ENCODE data around the gene RCE1.

The RCE1 gene

GRCh38 chr11:66844496-66845142 is 1.4 kb downstream of the RCE1 start:
- Histone ChIP-seq H3K4me3 (ENCODE audit: low read length in 2 of 2) (peak overlapping the region; percentile 87 to 95), H3K27ac (ENCODE audit: low read depth in 2 of 2, low read length in 2 of 2) (no peak overlapping the region), H3K36me3 (ENCODE audit: control insufficient read depth in 2 of 2, insufficient read depth in 2 of 2, low read length in 2 of 2) (peaks cover 12 to 37% of the 10 kb centered on the region in 2 donors), H3K27me3 (ENCODE audit: control insufficient read depth in 2 of 2, insufficient read depth in 2 of 2, low read length in 2 of 2) (no peaks in the 10 kb centered on the region), H3K9me3 (ENCODE audit: control insufficient read depth in 2 of 2, low read length in 2 of 2) (no peaks in the 10 kb centered on the region), H3K4me1 (ENCODE audit: control insufficient read depth in 2 of 2, insufficient read depth in 2 of 2, low read length in 2 of 2) (peaks cover 22 to 24% of the 10 kb centered on the region in 2 donors), H3K9ac (ENCODE audit: low read depth in 1 of 2, low read length in 2 of 2) (peak overlapping the region; percentile 94 to 95)

GRCh38 chr11:66845143-66845875 is 2.1 kb downstream of the RCE1 start:
- no peaks in the 10 kb centered on the region for H3K9me3 ChIP-seq (ENCODE audit: control insufficient read depth in 2 of 2, low read length in 2 of 2)
- no peak overlapping the region for H3K4me3 ChIP-seq (ENCODE audit: low read length in 2 of 2)
- peaks cover 12 to 32% of the 10 kb centered on the region in 2 donors for H3K36me3 ChIP-seq (ENCODE audit: control insufficient read depth in 2 of 2, insufficient read depth in 2 of 2, low read length in 2 of 2)
- H3K4me1 ChIP-seq (ENCODE audit: control insufficient read depth in 2 of 2, insufficient read depth in 2 of 2, low read length in 2 of 2): peaks cover 22 to 24% of the 10 kb centered on the region in 2 donors
- H3K9ac ChIP-seq (ENCODE audit: low read depth in 1 of 2, low read length in 2 of 2): no peak overlapping the region
- no peaks in the 10 kb centered on the region for H3K27me3 ChIP-seq (ENCODE audit: control insufficient read depth in 2 of 2, insufficient read depth in 2 of 2, low read length in 2 of 2)
- H3K27ac ChIP-seq (ENCODE audit: low read depth in 2 of 2, low read length in 2 of 2): no peak overlapping the region

GRCh38 chr11:66845876-66846212 is 2.6 kb downstream of the RCE1 start:
- Histone ChIP-seq H3K27ac (ENCODE audit: low read depth in 2 of 2, low read length in 2 of 2) (no peak overlapping the region), H3K9ac (ENCODE audit: low read depth in 1 of 2, low read length in 2 of 2) (no peak overlapping the region), H3K4me3 (ENCODE audit: low read length in 2 of 2) (no peak overlapping the region), H3K36me3 (ENCODE audit: control insufficient read depth in 2 of 2, insufficient read depth in 2 of 2, low read length in 2 of 2) (peaks cover 10 to 30% of the 10 kb centered on the region in 2 donors), H3K27me3 (ENCODE audit: control insufficient read depth in 2 of 2, insufficient read depth in 2 of 2, low read length in 2 of 2) (no peaks in the 10 kb centered on the region), H3K4me1 (ENCODE audit: control insufficient read depth in 2 of 2, insufficient read depth in 2 of 2, low read length in 2 of 2) (peaks cover 22 to 24% of the 10 kb centered on the region in 2 donors), H3K9me3 (ENCODE audit: control insufficient read depth in 2 of 2, low read length in 2 of 2) (no peaks in the 10 kb centered on the region)

- Histone ChIP-seq H3K27me3 (ENCODE audit: control insufficient read depth in 2 of 2, insufficient read depth in 2 of 2, low read length in 2 of 2) (no peaks in the 10 kb centered on the region), H3K9me3 (ENCODE audit: control insufficient read depth in 2 of 2, low read length in 2 of 2) (no peaks in the 10 kb centered on the region), H3K9ac (ENCODE audit: low read depth in 1 of 2, low read length in 2 of 2) (no peak overlapping the region), H3K36me3 (ENCODE audit: control insufficient read depth in 2 of 2, insufficient read depth in 2 of 2, low read length in 2 of 2) (peaks cover 10 to 30% of the 10 kb centered on the region in 2 donors), H3K4me3 (ENCODE audit: low read length in 2 of 2) (no peak overlapping the region), H3K4me1 (ENCODE audit: control insufficient read depth in 2 of 2, insufficient read depth in 2 of 2, low read length in 2 of 2) (peaks cover 21% of the 10 kb centered on the region in 2 donors), H3K27ac (ENCODE audit: low read depth in 2 of 2, low read length in 2 of 2) (no peak overlapping the region)
Observed at GRCh38 chr11:66846671-66847091, 3.4 kb downstream of the RCE1 start.

GRCh38 chr11:66847461-66848232 is 4.4 kb downstream of the RCE1 start:
- Histone ChIP-seq H3K27ac (ENCODE audit: low read depth in 2 of 2, low read length in 2 of 2) (no peak overlapping the region), H3K4me1 (ENCODE audit: control insufficient read depth in 2 of 2, insufficient read depth in 2 of 2, low read length in 2 of 2) (peaks cover 13 to 14% of the 10 kb centered on the region in 2 donors), H3K9ac (ENCODE audit: low read depth in 1 of 2, low read length in 2 of 2) (no peak overlapping the region), H3K4me3 (ENCODE audit: low read length in 2 of 2) (no peak overlapping the region), H3K27me3 (ENCODE audit: control insufficient read depth in 2 of 2, insufficient read depth in 2 of 2, low read length in 2 of 2) (no peaks in the 10 kb centered on the region), H3K9me3 (ENCODE audit: control insufficient read depth in 2 of 2, low read length in 2 of 2) (no peaks in the 10 kb centered on the region), H3K36me3 (ENCODE audit: control insufficient read depth in 2 of 2, insufficient read depth in 2 of 2, low read length in 2 of 2) (peaks cover 10 to 30% of the 10 kb centered on the region in 2 donors)

- H3K9ac ChIP-seq (ENCODE audit: low read depth in 1 of 2, low read length in 2 of 2): no peak overlapping the region
- peaks cover 10 to 30% of the 10 kb centered on the region in 2 donors for H3K36me3 ChIP-seq (ENCODE audit: control insufficient read depth in 2 of 2, insufficient read depth in 2 of 2, low read length in 2 of 2)
- no peak overlapping the region for H3K4me3 ChIP-seq (ENCODE audit: low read length in 2 of 2)
- peaks cover 9 to 11% of the 10 kb centered on the region in 2 donors for H3K4me1 ChIP-seq (ENCODE audit: control insufficient read depth in 2 of 2, insufficient read depth in 2 of 2, low read length in 2 of 2)
- no peaks in the 10 kb centered on the region for H3K9me3 ChIP-seq (ENCODE audit: control insufficient read depth in 2 of 2, low read length in 2 of 2)
- H3K27me3 ChIP-seq (ENCODE audit: control insufficient read depth in 2 of 2, insufficient read depth in 2 of 2, low read length in 2 of 2): no peaks in the 10 kb centered on the region
- no peak overlapping the region for H3K27ac ChIP-seq (ENCODE audit: low read depth in 2 of 2, low read length in 2 of 2)
Observed at GRCh38 chr11:66848671-66849500, 5.6 kb downstream of the RCE1 start.

GRCh38 chr11:66849501-66850234 is 6.4 kb downstream of the RCE1 start:
- peaks cover 10 to 30% of the 10 kb centered on the region in 2 donors for H3K36me3 ChIP-seq (ENCODE audit: control insufficient read depth in 2 of 2, insufficient read depth in 2 of 2, low read length in 2 of 2)

GRCh38 chr11:66850235-66850587 is 7.0 kb downstream of the RCE1 start:
- no peaks in the 10 kb centered on the region for H3K9me3 ChIP-seq (ENCODE audit: control insufficient read depth in 2 of 2, low read length in 2 of 2)
- peaks cover 10 to 26% of the 10 kb centered on the region in 2 donors for H3K36me3 ChIP-seq (ENCODE audit: control insufficient read depth in 2 of 2, insufficient read depth in 2 of 2, low read length in 2 of 2)

More at GRCh38 chr11:66849501-66850234, 6.4 kb downstream of the RCE1 start:
- Histone ChIP-seq H3K9me3 (ENCODE audit: control insufficient read depth in 2 of 2, low read length in 2 of 2) (no peaks in the 10 kb centered on the region), H3K27ac (ENCODE audit: low read depth in 2 of 2, low read length in 2 of 2) (no peak overlapping the region), H3K4me3 (ENCODE audit: low read length in 2 of 2) (no peak overlapping the region), H3K27me3 (ENCODE audit: control insufficient read depth in 2 of 2, insufficient read depth in 2 of 2, low read length in 2 of 2) (no peaks in the 10 kb centered on the region), H3K4me1 (ENCODE audit: control insufficient read depth in 2 of 2, insufficient read depth in 2 of 2, low read length in 2 of 2) (peaks cover 1 to 3% of the 10 kb centered on the region in 2 donors), H3K9ac (ENCODE audit: low read depth in 1 of 2, low read length in 2 of 2) (no peak overlapping the region)

GRCh38 chr11:66850588-66851238 is 7.5 kb downstream of the RCE1 start:
- H3K27me3 ChIP-seq (ENCODE audit: control insufficient read depth in 2 of 2, insufficient read depth in 2 of 2, low read length in 2 of 2): no peaks in the 10 kb centered on the region
- H3K36me3 ChIP-seq (ENCODE audit: control insufficient read depth in 2 of 2, insufficient read depth in 2 of 2, low read length in 2 of 2): peaks cover 7 to 21% of the 10 kb centered on the region in 2 donors
- no peak overlapping the region for H3K27ac ChIP-seq (ENCODE audit: low read depth in 2 of 2, low read length in 2 of 2)
- no peak overlapping the region for H3K9ac ChIP-seq (ENCODE audit: low read depth in 1 of 2, low read length in 2 of 2)
- no peaks in the 10 kb centered on the region for H3K9me3 ChIP-seq (ENCODE audit: control insufficient read depth in 2 of 2, low read length in 2 of 2)
- H3K4me1 ChIP-seq (ENCODE audit: control insufficient read depth in 2 of 2, insufficient read depth in 2 of 2, low read length in 2 of 2): peaks cover 3 to 4% of the 10 kb centered on the region in 2 donors
- H3K4me3 ChIP-seq (ENCODE audit: low read length in 2 of 2): no peak overlapping the region

More at GRCh38 chr11:66850235-66850587, 7.0 kb downstream of the RCE1 start:
- Histone ChIP-seq H3K4me1 (ENCODE audit: control insufficient read depth in 2 of 2, insufficient read depth in 2 of 2, low read length in 2 of 2) (no peaks in the 10 kb centered on the region), H3K27me3 (ENCODE audit: control insufficient read depth in 2 of 2, insufficient read depth in 2 of 2, low read length in 2 of 2) (no peaks in the 10 kb centered on the region), H3K4me3 (ENCODE audit: low read length in 2 of 2) (no peak overlapping the region), H3K9ac (ENCODE audit: low read depth in 1 of 2, low read length in 2 of 2) (no peak overlapping the region), H3K27ac (ENCODE audit: low read depth in 2 of 2, low read length in 2 of 2) (no peak overlapping the region)
